HG03439 (cell line): ENCODE results near the gene FAM120A.
"Not testable (repeated sequence)": the region's sequence is repeated elsewhere in the genome, so short reads cannot be mapped to it uniquely, and the experiment has no call there.

Experiments used
- ATAC-seq: cut with Tn5 transposase; IDR thresholded peaks from one replicate; pipeline ENCODE4 v1.9.1; 2021; ENCODE audit warnings: mild to moderate bottlenecking, moderate library complexity; ENCODE audit not compliant: unreplicated experiment

FAM120A gene

GRCh38 chr9:93450945-93451815 is at the start of gene FAM120A:
Gene FAM120A, plus strand, starts transcription at chr9:93451685. Its CDS starts 231 bp downstream, at chr9:93451916.
- ATAC-seq, result peak; percentile 52

GRCh38 chr9:93406371-93406770 is 45.1 kb upstream of the FAM120A start:
- no peak for ATAC-seq

- ATAC-seq, result no peak
Observed at GRCh38 chr9:93413530-93413929, 38.0 kb upstream of the FAM120A start.

- no peak for ATAC-seq
Observed at GRCh38 chr9:93415176-93415690, 36.3 kb upstream of the FAM120A start.

- ATAC-seq, result no peak
Observed at GRCh38 chr9:93416530-93417235, 34.8 kb upstream of the FAM120A start.

- ATAC-seq, result no peak
Observed at GRCh38 chr9:93417538-93417937, 33.9 kb upstream of the FAM120A start.

- no peak for ATAC-seq
Observed at GRCh38 chr9:93419023-93419422, 32.5 kb upstream of the FAM120A start.

- no peak for ATAC-seq
Observed at GRCh38 chr9:93422977-93423616, 28.4 kb upstream of the FAM120A start.

GRCh38 chr9:93427655-93428379 is 23.7 kb upstream of the FAM120A start:
- ATAC-seq, result no peak

- no peak for ATAC-seq
Observed at GRCh38 chr9:93431539-93432105, 19.9 kb upstream of the FAM120A start.

GRCh38 chr9:93432964-93433363 is 18.5 kb upstream of the FAM120A start:
- ATAC-seq, result no peak

GRCh38 chr9:93434056-93434455 is 17.4 kb upstream of the FAM120A start:
- ATAC-seq, result no peak

- ATAC-seq, result no peak
Observed at GRCh38 chr9:93435386-93435785, 16.1 kb upstream of the FAM120A start.

- no peak for ATAC-seq
Observed at GRCh38 chr9:93436218-93436617, 15.3 kb upstream of the FAM120A start.

GRCh38 chr9:93436655-93437407 is 14.7 kb upstream of the FAM120A start:
- ATAC-seq, result no peak

- ATAC-seq, result no peak
Observed at GRCh38 chr9:93437996-93438395, 13.5 kb upstream of the FAM120A start.

GRCh38 chr9:93439301-93439700 is 12.2 kb upstream of the FAM120A start:
- ATAC-seq, result not testable (repeated sequence)

GRCh38 chr9:93440896-93441580 is 10.4 kb upstream of the FAM120A start:
- ATAC-seq, result no peak

- ATAC-seq, result no peak
Observed at GRCh38 chr9:93446073-93446472, 5.4 kb upstream of the FAM120A start.
